NCI-H2107 (cell line): ENCODE results near the gene TMEM233.

ENCODE experiments used
- DNase-seq: peaks from one replicate; lab custom pipeline; 2025; lab: John Stamatoyannopoulos, UW

Gene TMEM233

GRCh38 chr12:119659289-119659897, 65.8 kb downstream of the TMEM233 start:
- DNase-seq = no peak

GRCh38 chr12:119660076-119660475, 66.5 kb downstream of the TMEM233 start:
- no peak for DNase-seq

GRCh38 chr12:119661882-119662281, 68.3 kb downstream of the TMEM233 start:
- DNase-seq = no peak

- no peak for DNase-seq
Measured at GRCh38 chr12:119664642-119665041, 71.1 kb downstream of the TMEM233 start.

GRCh38 chr12:119665164-119665929, 71.8 kb downstream of the TMEM233 start:
- no peak for DNase-seq

GRCh38 chr12:119666226-119666795, 72.7 kb downstream of the TMEM233 start:
- no peak for DNase-seq

- no peak for DNase-seq
Measured at GRCh38 chr12:119666900-119667576, 73.5 kb downstream of the TMEM233 start.

GRCh38 chr12:119667577-119668323, 74.2 kb downstream of the TMEM233 start, which contains the start of gene PRKAB1:
Gene PRKAB1, plus strand, starts transcription at chr12:119668133. Its CDS starts 112 bp downstream, at chr12:119668245.
- DNase-seq = peak; percentile 98

- no peak for DNase-seq
Measured at GRCh38 chr12:119668324-119668841, 74.8 kb downstream of the TMEM233 start.

GRCh38 chr12:119669744-119670472, 76.3 kb downstream of the TMEM233 start:
- DNase-seq = no peak

GRCh38 chr12:119671070-119671469, 77.5 kb downstream of the TMEM233 start:
- no peak for DNase-seq

- DNase-seq = no peak
Measured at GRCh38 chr12:119672194-119672593, 78.6 kb downstream of the TMEM233 start.

GRCh38 chr12:119673634-119674033, 80.1 kb downstream of the TMEM233 start:
- no peak for DNase-seq

GRCh38 chr12:119674560-119674959, 81.0 kb downstream of the TMEM233 start:
- no peak for DNase-seq

- no peak for DNase-seq
Measured at GRCh38 chr12:119676022-119676421, 82.4 kb downstream of the TMEM233 start.

- no peak for DNase-seq
Measured at GRCh38 chr12:119676573-119676972, 83.0 kb downstream of the TMEM233 start.

GRCh38 chr12:119678459-119678858, 84.9 kb downstream of the TMEM233 start:
- DNase-seq = no peak

- DNase-seq = peak; percentile 31
Measured at GRCh38 chr12:119679081-119679480, 85.5 kb downstream of the TMEM233 start.

- DNase-seq = no peak
Measured at GRCh38 chr12:119679490-119679889, 85.9 kb downstream of the TMEM233 start.

GRCh38 chr12:119681111-119681510, 87.5 kb downstream of the TMEM233 start:
- DNase-seq = no peak
